Keratinocyte (primary cell): ENCODE measurements around the gene PPP2R5C.

Source experiments
- EZH2 ChIP-seq: IDR thresholded peaks from one replicate; pipeline ENCODE4 v1.6.1; 2012; ENCODE audit warnings: inconsistent platforms, mild to moderate bottlenecking, low read length, moderate library complexity
- TF ChIP-seq, protein P1 (sequence below), 3 experiments: IDR thresholded peaks in 1 of 3; conservative IDR thresholded peaks in 1 of 3; optimal IDR thresholded peaks in 1 of 3; 2 replicates in 2 of 3; 3 replicates in 1 of 3; pipeline versions ENCODE3 to v1.5.1; 2011; ENCODE audit warnings: low read length in 3 of 3, mild to moderate bottlenecking in 3 of 3, moderate library complexity in 2 of 3, control low read depth in 1 of 3, inconsistent platforms in 1 of 3; ENCODE audit not compliant: insufficient read depth in 2 of 3; ENCODE audit errors: extremely low read depth in 1 of 3

DNA sequence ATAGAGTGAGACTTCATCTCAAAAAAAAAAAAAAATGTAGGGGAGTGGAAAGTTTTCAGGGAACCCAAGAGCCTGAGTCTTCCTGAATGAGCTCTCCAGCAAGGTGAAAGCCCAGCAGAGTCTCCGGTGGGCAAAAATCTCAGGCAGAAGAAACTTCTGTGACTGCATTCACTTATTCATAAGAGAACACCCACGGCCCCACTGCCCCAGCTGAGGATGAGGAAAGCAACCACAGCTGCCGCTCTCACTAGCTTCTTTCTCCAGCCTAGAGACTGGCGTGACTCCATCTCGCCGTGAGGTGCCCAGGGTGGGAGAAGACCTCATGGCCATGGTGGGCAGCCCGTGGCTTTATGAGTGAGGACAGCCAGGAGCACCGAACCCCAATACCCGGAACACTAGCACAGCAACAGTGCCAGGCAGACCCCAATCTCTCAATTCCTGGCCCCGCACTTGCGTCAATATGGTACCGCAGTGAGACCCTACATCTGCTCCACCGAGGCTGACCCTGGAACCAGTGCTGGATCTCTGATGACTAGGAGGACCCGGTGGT lies 173.2 kb downstream of the PPP2R5C start:
- TF ChIP-seq, protein P1, sequence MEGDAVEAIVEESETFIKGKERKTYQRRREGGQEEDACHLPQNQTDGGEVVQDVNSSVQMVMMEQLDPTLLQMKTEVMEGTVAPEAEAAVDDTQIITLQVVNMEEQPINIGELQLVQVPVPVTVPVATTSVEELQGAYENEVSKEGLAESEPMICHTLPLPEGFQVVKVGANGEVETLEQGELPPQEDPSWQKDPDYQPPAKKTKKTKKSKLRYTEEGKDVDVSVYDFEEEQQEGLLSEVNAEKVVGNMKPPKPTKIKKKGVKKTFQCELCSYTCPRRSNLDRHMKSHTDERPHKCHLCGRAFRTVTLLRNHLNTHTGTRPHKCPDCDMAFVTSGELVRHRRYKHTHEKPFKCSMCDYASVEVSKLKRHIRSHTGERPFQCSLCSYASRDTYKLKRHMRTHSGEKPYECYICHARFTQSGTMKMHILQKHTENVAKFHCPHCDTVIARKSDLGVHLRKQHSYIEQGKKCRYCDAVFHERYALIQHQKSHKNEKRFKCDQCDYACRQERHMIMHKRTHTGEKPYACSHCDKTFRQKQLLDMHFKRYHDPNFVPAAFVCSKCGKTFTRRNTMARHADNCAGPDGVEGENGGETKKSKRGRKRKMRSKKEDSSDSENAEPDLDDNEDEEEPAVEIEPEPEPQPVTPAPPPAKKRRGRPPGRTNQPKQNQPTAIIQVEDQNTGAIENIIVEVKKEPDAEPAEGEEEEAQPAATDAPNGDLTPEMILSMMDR (optimal IDR thresholded peaks at IDR 0.05 in 1 of 3, IDR thresholded peaks at IDR 0.05 in 1 of 3, conservative IDR thresholded peaks at IDR 0.05 in 1 of 3; ENCODE audit: extremely low read depth in 1 of 3, insufficient read depth in 2 of 3, low read length in 3 of 3): no peak
- no peak for TF ChIP-seq EZH2
